Choroid plexus epithelial cell (primary cell): Measurements from ENCODE around the gene NUFIP2.

ENCODE experiments used
- DNase-seq: peaks from one replicate; pipeline ENCODE4 v3.0.0-alpha.2; 2010; ENCODE audit warnings: low read depth
- H3K4me3 ChIP-seq: 2 replicates; pipeline ENCODE4 v1.5.1; 2011; ENCODE audit warnings: low read depth, mild to moderate bottlenecking, control low read depth, low read length, moderate library complexity
- CTCF ChIP-seq: conservative IDR thresholded peaks from 2 replicates; pipeline ENCODE4 v1.5.1; 2011; ENCODE audit warnings: low read depth, mild to moderate bottlenecking, control low read depth, inconsistent platforms, low read length, moderate library complexity

Gene NUFIP2

DNA sequence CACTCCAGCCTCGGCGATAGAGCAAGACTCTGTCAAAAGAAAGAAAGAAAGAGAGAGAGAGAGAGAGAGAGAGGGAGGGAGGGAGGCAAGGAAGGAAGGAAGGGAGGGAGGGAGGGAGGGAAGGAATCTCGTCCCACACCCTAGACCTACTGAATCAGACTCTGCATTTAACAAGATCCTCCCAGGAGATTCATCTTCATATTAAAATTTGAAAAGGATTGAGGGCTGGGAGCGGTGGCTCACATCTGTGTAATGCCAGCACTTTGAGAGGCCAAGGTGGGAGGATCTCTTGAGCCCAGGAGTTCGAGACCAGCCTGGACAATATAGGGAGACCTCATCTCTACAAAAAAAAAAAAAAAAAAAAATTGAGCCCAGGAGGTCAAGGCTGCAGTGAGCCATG, 33.5 kb upstream of the NUFIP2 start:
- TF ChIP-seq CTCF: no peak

DNA sequence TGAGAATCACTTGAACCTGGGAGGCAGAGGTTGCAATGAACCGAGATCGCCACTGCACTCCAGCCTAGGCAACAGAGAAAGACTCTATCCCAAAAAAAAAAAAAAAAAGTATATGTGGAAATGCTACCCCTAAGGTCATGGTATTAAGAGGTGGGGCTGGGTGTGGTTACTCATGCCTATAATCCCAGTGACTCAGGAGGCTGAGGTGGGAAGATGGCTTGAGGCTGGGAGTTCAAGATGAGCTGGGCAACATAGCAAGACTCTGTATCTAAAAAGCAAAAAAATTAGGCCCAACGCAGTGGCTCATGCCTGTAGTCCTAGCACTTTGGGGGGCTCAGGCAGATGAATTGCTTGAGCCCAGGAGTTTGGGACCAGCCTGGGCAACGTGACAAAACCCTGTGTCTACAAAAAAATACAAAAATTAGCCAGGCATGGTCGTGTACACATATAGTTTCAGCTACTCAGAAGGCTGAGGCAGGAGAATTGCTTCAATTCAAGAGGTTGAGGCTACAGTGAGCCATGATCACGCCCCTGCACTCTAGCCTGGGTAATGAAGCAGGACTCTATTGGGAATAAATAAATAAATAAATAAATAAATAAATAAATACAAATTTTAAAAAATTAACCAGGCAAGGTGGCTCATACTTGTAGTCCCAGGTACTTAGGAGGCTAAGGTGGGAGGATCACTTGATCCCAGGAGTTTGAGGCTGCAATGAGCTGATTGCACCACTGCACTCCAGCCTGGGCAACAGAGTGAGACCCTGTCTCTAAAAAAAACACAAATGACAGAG, 32.3 kb upstream of the NUFIP2 start:
- TF ChIP-seq CTCF: no peak
- H3K4me3 ChIP-seq: no peak overlapping the region
- no peak for DNase-seq

More for the DNA sequence above, 33.5 kb upstream of the NUFIP2 start:
- no peak for DNase-seq
- no peak overlapping the region for H3K4me3 ChIP-seq

DNA sequence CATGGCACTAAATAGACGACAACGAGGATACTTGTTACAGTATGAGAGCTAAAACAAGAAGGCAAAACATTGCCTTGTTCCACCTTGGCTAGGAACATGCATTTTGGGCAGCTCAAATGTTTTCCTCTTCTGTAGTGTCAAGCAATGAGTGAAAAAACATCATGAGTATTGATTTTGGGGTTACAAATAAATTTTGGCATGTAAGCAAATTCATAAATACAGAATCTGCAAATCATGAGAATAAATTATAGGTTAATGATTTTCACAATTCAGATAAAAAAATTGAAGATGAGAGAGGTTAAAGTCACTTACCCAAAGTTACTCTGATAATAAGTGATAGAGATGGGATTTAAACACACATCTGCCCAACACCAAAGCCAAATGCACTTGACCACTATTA, 28.4 kb upstream of the NUFIP2 start:
- no peak for TF ChIP-seq CTCF
- H3K4me3 ChIP-seq: no peak overlapping the region
- DNase-seq: no peak

DNA sequence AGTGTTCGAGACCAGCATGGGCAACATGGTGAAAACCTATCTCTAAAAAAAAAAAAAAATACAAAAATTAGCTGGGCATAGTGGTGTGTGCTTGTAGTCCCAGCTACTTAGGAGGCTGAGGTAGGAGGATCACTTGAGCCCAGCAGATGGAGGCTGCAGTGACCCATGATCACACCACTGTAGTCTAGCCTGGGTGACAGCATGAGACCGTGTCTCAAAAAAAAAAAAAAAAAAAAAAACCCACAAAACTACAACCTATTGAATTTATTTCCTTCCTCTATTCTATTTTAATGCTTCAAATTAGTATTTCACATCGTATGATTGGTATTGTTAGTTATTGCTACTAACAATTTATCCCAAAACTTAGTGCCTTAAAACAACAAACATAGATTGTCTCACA, 9.4 kb upstream of the NUFIP2 start:
- H3K4me3 ChIP-seq: no peak overlapping the region
- TF ChIP-seq CTCF: no peak
- DNase-seq: no peak

DNA sequence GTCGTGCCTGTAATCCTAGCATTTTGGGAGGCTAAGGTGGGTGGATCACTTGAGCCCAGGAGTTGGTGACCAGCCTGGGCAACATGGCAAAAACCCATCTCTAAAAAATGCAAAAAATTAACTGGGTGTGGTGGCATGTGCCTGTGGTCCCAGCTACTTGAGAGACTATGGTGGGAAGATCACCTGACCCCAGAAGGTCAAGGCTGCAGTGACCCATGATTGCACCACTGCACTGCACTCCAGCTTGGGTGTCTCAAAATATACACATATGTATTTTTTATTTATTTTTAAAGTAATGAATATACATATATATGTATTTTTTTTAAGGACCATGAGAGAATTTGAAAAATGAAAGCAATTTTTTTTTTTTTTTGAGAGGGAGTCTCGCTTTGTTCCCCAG, 5.1 kb upstream of the NUFIP2 start:
- TF ChIP-seq CTCF: no peak
- no peak overlapping the region for H3K4me3 ChIP-seq
- no peak for DNase-seq

DNA sequence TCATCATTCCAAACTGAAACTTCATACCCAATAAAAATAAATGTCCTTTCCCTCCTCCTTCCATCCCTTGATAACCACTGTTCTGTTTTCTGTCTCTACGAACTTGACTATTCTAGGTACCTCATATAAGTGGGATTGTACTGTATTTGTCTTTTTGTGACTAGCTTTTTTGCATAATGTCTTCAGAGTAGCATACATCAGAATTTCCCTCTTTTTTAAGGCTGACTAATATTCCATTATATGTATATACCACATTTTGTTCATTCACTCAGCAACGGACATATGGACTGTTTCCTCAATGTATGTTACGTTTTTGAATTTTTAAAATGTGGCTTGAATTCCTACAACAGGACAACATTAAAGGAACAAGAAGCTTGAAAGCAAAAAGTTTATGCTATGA, 1.5 kb upstream of the NUFIP2 start:
- DNase-seq: no peak
- no peak overlapping the region for H3K4me3 ChIP-seq
- TF ChIP-seq CTCF: no peak

DNA sequence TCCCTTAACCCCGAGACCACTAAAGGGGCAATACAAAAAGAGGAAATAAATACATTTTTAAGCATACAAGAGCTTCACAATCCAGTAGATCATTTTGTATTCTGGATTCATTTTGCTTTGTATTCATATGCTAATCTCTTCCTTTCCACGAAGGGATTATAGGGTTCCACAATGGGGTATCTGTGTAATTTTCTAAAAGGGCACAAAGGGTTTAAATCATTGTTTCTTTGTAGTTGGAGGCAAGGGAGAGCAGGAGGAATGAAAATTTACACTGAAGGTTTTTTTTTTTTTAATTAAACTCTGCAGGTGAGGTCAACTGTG, 592 bp upstream of the NUFIP2 start:
- TF ChIP-seq CTCF: no peak
- H3K4me3 ChIP-seq: peak overlapping the region; percentile 96
- DNase-seq: no peak
